Stomach smooth muscle (tissue), 2 donors: ENCODE results near the gene AMBN.
A peak's percentile ranks its signal among the peaks of the same experiment; 100 is the strongest.

ENCODE experiments used
- H3K27ac ChIP-seq: one replicate; pipeline ENCODE4 v1.7.0; 2013; ENCODE audit warnings: mild to moderate bottlenecking, low read length, inconsistent platforms
- H3K27me3 ChIP-seq, 2 donors: one replicate each; pipeline ENCODE4 v1.7.0; 2013; ENCODE audit warnings: low read length in 2 of 2; ENCODE audit not compliant: insufficient read depth in 2 of 2, control insufficient read depth in 1 of 2
- H3K36me3 ChIP-seq, 2 donors: one replicate each; pipeline ENCODE4 v1.7.0; 2013; ENCODE audit warnings: low read length in 2 of 2; ENCODE audit not compliant: control insufficient read depth in 2 of 2, insufficient read depth in 2 of 2
- H3K4me1 ChIP-seq: one replicate; pipeline ENCODE4 v1.7.0; 2013; ENCODE audit warnings: low read length; ENCODE audit not compliant: control insufficient read depth, insufficient read depth
- H3K4me3 ChIP-seq, 2 donors: one replicate each; pipeline ENCODE4 v1.7.0; 2013; ENCODE audit warnings: low read length in 2 of 2
- H3K9ac ChIP-seq, 2 donors: one replicate each; pipeline ENCODE4 v1.7.0; 2013; ENCODE audit warnings: low read length in 2 of 2, mild to moderate bottlenecking in 1 of 2
- H3K9me3 ChIP-seq, 2 donors: one replicate each; pipeline ENCODE4 v1.7.0; 2013; ENCODE audit warnings: low read length in 2 of 2; ENCODE audit not compliant: control insufficient read depth in 2 of 2
- donor health status: healthy.
- donor health status: Pancreatic carcinoma.

AMBN gene

DNA sequence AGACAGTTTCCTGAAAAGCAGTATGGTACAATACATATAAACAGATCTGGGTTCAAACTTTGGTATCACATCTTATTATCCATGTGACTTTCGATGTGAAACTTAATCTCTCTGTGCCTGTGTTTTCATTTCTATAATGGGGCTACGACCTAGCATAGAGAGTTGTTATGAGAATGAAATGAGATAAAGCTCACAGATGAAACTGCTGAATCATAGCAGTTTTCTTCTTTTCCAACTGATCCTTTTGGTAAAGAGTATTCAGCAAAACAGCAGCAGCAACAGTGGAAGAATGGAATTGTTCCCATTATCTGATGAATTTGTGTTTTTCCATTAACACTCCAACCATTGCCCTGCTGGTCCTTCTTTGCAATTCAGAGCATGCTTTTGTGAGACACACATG lies 16.3 kb downstream of the AMBN start:
- H3K4me3 ChIP-seq: no peak overlapping the region
- H3K9me3 ChIP-seq: no peaks in the 10 kb centered on the region
- peaks cover 0 to 6% of the 10 kb centered on the region in 2 donors for H3K27me3 ChIP-seq
- H3K27ac ChIP-seq: no peak overlapping the region
- H3K36me3 ChIP-seq: no peaks in the 10 kb centered on the region
- no peaks in the 10 kb centered on the region for H3K4me1 ChIP-seq
- no peak overlapping the region for H3K9ac ChIP-seq

DNA sequence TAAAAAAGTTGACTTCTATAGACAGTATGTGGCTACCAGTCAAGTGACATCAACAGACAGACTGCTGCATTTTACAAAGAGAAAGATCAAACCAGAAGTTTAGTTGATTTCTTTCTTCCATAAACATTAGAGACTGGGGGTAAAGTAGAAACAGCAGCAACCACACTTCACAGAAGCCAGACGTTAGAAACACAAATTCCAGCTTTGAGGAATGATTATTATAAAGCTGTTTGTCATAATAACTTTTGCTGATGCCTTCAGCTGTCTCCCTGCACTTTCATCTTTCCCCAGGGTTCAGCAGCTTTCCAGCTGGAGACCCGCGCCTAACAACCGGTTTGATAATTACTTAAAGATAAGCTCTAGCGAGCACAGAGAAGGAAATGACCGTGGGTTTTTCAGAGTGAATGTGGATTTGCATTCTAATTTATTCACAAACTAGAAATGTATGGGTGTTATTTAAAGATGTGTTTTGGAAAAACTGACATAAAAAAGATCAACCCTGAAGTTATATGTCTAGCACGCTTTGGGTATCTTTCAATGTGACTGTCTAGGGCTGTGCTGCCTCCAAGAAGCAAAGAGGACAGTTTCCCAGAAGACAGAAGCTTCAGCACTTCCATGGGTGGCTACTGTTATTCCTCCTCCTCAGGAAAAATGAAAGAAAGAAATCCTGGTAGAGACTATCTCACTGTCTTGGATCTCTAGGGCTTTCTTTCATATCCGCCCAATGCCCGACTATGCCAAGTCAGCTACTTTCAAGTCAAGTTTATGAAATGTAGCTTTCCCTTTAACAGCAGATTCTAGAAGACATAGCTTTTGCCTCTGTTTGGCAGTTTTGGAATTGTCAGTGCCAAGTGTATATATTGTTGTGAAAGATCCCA lies 21.5 kb downstream of the AMBN start:
- H3K9me3 ChIP-seq: no peaks in the 10 kb centered on the region
- H3K27me3 ChIP-seq: peaks cover 0 to 6% of the 10 kb centered on the region in 2 donors
- no peak overlapping the region for H3K27ac ChIP-seq
- H3K4me1 ChIP-seq: no peaks in the 10 kb centered on the region
- no peak overlapping the region for H3K9ac ChIP-seq
- no peaks in the 10 kb centered on the region for H3K36me3 ChIP-seq
- peak overlapping the region in 1 of 2 donors; percentile 17 for H3K4me3 ChIP-seq

DNA sequence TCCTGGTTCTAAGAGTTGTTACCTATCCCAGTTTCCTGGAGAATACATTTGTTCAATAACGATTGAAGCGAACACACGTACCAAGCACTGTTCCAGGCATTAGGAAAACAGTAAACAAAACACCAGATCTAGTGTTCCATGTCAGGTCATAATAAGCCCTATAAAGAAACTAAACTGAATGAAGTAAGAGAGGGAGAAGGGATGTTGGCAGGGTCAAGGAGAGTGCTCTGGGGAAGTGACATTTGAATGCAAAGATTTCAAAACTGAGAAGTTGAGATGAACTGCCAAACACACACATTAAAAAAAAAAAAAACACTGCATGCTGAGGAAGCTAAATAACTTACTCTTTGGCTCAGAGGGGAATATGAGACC lies 22.1 kb downstream of the AMBN start:
- no peaks in the 10 kb centered on the region for H3K9me3 ChIP-seq
- no peak overlapping the region for H3K4me3 ChIP-seq
- H3K4me1 ChIP-seq: no peaks in the 10 kb centered on the region
- no peaks in the 10 kb centered on the region for H3K36me3 ChIP-seq
- H3K27ac ChIP-seq: no peak overlapping the region
- peaks cover 0 to 6% of the 10 kb centered on the region in 2 donors for H3K27me3 ChIP-seq
- H3K9ac ChIP-seq: no peak overlapping the region

DNA sequence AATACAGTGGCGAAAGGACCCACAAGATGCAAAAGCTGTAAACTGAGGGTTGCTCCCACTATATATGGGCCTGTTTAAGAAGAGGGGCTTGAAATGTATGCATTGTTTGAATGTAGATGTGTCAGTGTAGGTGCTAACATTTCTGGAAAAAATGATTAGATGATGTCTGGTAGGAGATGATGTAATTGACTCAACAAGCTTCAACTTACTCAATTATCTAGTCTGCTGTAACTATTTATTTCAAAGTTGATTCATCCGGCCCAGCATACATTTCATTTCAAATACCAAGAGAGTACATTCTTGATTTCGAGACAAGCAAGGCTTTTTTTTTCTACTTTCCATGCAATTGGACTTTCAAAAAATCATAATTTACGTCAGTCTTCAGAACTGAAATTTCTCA lies 27.2 kb downstream of the AMBN start:
- Histone ChIP-seq H3K4me1 (no peaks in the 10 kb centered on the region), H3K27ac (no peak overlapping the region), H3K9ac (no peak overlapping the region), H3K4me3 (no peak overlapping the region), H3K36me3 (no peaks in the 10 kb centered on the region), H3K9me3 (no peaks in the 10 kb centered on the region), H3K27me3 (no peaks in the 10 kb centered on the region)

DNA sequence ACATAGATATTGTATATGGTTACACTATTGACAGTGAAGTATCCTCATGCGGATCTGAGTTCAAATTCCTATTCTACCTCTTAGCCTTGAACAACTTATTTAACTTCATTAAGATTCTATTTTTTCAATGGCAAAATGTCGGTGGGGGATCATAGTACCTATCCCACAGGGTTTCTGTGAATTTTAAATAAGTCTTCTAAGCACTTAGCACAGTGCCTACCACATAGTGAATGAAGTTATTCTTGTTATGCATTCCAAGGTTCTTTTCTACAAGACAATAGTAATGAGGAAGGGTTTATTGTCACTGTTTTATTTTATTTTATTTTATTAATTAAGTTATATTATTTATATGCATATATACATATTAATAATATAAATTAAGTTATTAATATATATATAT lies 27.7 kb downstream of the AMBN start:
- H3K27ac ChIP-seq: no peak overlapping the region
- no peaks in the 10 kb centered on the region for H3K9me3 ChIP-seq
- H3K36me3 ChIP-seq: no peaks in the 10 kb centered on the region
- no peak overlapping the region for H3K9ac ChIP-seq
- no peaks in the 10 kb centered on the region for H3K4me1 ChIP-seq
- H3K4me3 ChIP-seq: no peak overlapping the region
- no peaks in the 10 kb centered on the region for H3K27me3 ChIP-seq

DNA sequence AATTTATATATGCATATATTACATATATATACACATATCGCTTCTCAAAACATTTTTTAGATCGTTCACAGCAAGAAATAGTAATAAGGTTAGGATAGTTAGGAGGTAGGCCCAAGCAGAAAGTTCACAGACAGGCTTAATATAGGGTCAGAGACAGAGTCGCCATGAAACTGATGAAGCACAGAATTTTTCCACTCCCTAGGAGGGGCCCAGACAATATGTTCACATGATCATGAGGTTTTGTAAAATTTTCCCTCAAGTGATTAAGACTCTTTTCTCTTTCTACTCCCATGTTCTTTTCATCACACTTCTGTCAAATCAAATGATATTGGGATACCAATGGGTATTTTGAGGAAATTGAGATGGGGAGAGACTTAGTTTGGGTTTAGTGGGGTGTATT lies 31.3 kb downstream of the AMBN start:
- Histone ChIP-seq H3K27me3 (no peaks in the 10 kb centered on the region), H3K27ac (no peak overlapping the region), H3K9ac (no peak overlapping the region), H3K36me3 (no peaks in the 10 kb centered on the region), H3K4me3 (no peak overlapping the region), H3K9me3 (no peaks in the 10 kb centered on the region), H3K4me1 (no peaks in the 10 kb centered on the region)

DNA sequence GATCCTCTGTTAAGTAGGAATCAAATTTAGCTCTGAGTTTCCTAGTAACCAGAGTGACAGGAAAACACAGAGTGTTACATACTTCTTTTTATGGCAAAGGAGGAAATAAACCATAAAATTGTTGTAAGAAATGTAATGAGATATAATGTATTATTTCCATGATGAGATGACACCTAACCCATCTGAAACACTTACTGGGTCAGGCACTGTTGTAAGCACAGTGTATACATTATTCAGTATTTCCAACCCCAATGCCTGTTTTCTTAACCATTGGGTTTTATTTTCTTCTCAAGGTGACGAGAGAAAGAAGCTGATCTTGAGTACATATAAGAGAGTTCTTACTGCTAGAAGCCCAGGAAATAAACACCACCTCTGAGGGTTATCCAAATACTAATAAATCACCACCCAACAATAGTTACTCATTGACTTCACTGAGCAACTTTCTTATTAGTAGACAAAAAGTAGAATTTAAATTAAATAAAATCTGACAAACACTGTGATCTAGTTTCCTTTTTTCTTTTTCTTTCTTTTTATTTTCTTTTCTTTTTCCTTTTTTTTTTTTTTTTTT lies 32.3 kb downstream of the AMBN start:
- Histone ChIP-seq H3K36me3 (no peaks in the 10 kb centered on the region), H3K27me3 (no peaks in the 10 kb centered on the region), H3K4me3 (no peak overlapping the region), H3K9ac (no peak overlapping the region), H3K9me3 (no peaks in the 10 kb centered on the region), H3K27ac (no peak overlapping the region), H3K4me1 (no peaks in the 10 kb centered on the region)

DNA sequence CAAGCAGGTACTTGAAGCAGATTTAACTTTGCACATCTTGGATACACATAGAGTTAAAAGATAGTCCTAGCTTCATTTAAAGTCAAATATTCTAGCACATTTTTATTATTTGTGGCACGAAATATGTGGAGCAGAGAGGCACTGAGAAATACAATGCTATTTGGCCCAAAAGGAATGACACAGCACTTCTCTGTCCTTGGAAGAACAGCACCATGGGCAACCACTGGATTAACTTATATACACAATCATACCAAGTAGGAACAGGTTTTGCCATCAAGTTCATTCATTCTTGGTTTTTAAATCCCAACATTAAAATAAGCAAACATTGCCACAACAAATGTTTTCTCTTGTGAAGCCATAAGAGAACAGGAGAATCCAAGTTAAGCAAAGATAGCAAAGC lies 35.6 kb downstream of the AMBN start:
- Histone ChIP-seq H3K27me3 (no peaks in the 10 kb centered on the region), H3K9me3 (no peaks in the 10 kb centered on the region), H3K9ac (no peak overlapping the region), H3K4me3 (no peak overlapping the region), H3K4me1 (no peaks in the 10 kb centered on the region), H3K36me3 (no peaks in the 10 kb centered on the region), H3K27ac (no peak overlapping the region)

DNA sequence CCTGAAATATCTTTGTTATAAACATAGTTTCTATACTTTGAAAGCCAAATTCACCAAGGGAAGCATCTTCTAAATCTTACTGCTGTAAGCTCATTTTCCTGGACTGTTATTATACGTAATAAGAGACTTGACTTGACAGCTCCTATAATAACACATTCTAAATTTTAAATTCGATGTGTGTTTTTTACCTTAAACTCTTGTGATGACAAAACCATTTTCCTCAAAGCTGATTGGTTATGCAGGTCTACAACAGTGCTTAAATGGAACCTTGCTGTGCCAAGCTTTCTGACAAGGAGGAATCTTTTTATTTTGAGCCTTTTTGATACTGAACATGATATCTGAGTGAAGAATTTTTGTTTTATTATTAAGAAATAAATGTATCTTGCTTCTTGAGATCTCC lies 36.4 kb downstream of the AMBN start, which contains the start of gene ENAM:
ENAM (plus strand) TSS at position 301 of the 400 bp plus-strand sequence. CDS start 757 bp downstream, outside the sequence.
- no peak within 1 kb of the TSS for H3K9ac ChIP-seq
- no peaks in the 10 kb centered on the region for H3K4me1 ChIP-seq
- no peaks in the 10 kb centered on the region for H3K27me3 ChIP-seq
- no peak within 1 kb of the TSS for H3K4me3 ChIP-seq
- no peaks in the 10 kb centered on the region for H3K36me3 ChIP-seq
- no peak within 1 kb of the TSS for H3K27ac ChIP-seq
- no peaks in the 10 kb centered on the region for H3K9me3 ChIP-seq

DNA sequence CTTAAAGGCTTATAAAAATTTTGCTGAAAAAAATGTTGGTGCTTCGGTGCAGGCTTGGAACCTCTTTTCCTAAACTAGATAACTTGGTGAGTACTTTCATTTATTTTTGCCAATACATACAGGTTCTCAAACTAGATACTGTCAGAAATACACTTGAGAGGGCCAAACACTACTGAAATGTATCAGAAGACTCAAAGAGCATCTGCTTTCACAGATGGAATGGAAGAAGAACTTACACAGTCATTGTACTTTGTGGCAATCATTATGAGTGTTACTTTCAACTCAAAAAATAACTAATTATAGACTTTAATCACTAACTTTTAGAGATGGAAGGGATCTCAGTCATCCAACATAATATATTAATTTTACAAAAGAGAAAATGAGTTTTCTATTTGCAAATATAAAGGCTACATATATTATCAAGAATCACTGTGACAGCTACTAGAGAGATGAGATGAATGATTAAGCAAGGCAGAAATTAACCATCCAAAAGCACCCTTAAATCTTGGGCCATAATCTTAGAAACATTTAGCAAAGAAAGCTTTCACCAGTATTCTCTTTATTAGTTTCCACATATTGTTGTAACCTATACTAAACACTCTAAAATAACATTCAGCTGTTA lies 37.5 kb downstream of the AMBN start:
- no peak overlapping the region for H3K9ac ChIP-seq
- no peaks in the 10 kb centered on the region for H3K4me1 ChIP-seq
- H3K27ac ChIP-seq: no peak overlapping the region
- no peaks in the 10 kb centered on the region for H3K27me3 ChIP-seq
- H3K36me3 ChIP-seq: no peaks in the 10 kb centered on the region
- no peak overlapping the region for H3K4me3 ChIP-seq
- no peaks in the 10 kb centered on the region for H3K9me3 ChIP-seq

DNA sequence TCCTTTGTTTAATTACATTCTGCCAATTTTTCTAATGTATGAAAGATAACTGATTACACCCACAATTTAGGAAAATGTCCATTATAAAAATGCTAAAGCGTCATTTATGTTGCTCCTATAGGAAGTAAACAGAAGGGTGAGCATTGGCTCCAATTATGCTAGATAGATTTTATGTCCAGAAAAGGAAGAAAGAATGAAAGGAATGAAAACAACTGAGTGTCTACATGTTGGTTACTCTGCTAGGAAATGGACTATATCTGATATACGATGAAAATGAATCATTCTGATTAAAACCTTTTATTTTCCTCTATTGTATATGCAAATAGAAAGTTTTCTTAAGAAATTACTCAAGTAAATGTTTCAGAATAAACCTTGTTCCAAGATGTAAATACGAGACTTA lies 38.1 kb downstream of the AMBN start:
- Histone ChIP-seq H3K27ac (no peak overlapping the region), H3K27me3 (no peaks in the 10 kb centered on the region), H3K36me3 (no peaks in the 10 kb centered on the region), H3K4me1 (no peaks in the 10 kb centered on the region), H3K9me3 (no peaks in the 10 kb centered on the region), H3K4me3 (no peak overlapping the region), H3K9ac (no peak overlapping the region)
